B cell (primary cell): ENCODE measurements around the gene ATG7. TPM values are rescaled to one million over a fixed set of nuclear protein-coding genes. Genes with fewer than 3 reads are reported as not detected.

Experiments used
- ATAC-seq: fragments of 200-7000 bp; cut with Tn5 transposase; one replicate; pipeline ENCODE4 v1.10.0; 2021; ENCODE audit warnings: low read depth, mild to moderate bottlenecking, moderate number of reproducible peaks, moderate library complexity
- CTCF ChIA-PET: fragments of 350-600 bp; sonication (Branson Sonifier 250); formaldehyde crosslinking; loops from one replicate; lab custom pipeline; 2021; ENCODE audit warnings: antibody characterized with exemption, inconsistent platforms; lab: Charles Lee
- POLR2A ChIA-PET: fragments of 350-600 bp; sonication (Branson Sonifier 250); formaldehyde crosslinking; loops from one replicate; lab custom pipeline; 2021; ENCODE audit warnings: antibody characterized with exemption; lab: Charles Lee
- DNase-seq: peaks from one replicate; pipeline ENCODE4 v3.0.0; 2013
- H2AFZ ChIP-seq: 2 replicates; pipeline ENCODE4 v1.6.1; 2012; ENCODE audit warnings: mild to moderate bottlenecking, low read depth, low read length; ENCODE audit not compliant: insufficient read depth, poor library complexity, severe bottlenecking
- H3K27ac ChIP-seq, 2 donors: 1 replicate in 1 of 2; 2 replicates in 1 of 2; pipeline ENCODE4 v1.5.1; 2012 to 2013; ENCODE audit warnings: low read length in 2 of 2, mild to moderate bottlenecking in 2 of 2, moderate library complexity in 1 of 2
- H3K27me3 ChIP-seq, 4 experiments: fragments of 200-600 bp in 1 of 4; sonication (generic) in 1 of 4; replicated peaks in 1 of 4; 1 replicate in 2 of 4; 2 replicates in 2 of 4; pipeline versions ENCODE4 v1.6.1 to v1.7.0; 2013 to 2016; ENCODE audit warnings: low read length in 3 of 4, mild to moderate bottlenecking in 2 of 4, mixed read lengths in 1 of 4, moderate library complexity in 1 of 4; ENCODE audit not compliant: insufficient read depth in 4 of 4, control insufficient read depth in 3 of 4; ENCODE audit errors: control extremely low read depth in 1 of 4
- H3K36me3 ChIP-seq, 2 experiments: replicated peaks in 1 of 2; 1 replicate in 1 of 2; 2 replicates in 1 of 2; pipeline versions ENCODE4 v1.6.1 to v1.7.1; 2013; ENCODE audit warnings: low read length in 1 of 2; ENCODE audit not compliant: insufficient read depth in 2 of 2, control insufficient read depth in 1 of 2; ENCODE audit errors: control extremely low read depth in 1 of 2, extremely low read depth in 1 of 2
- H3K4me1 ChIP-seq, 2 donors: fragments of 200-600 bp in 1 of 2; sonication (generic) in 1 of 2; 1 replicate in 1 of 2; 2 replicates in 1 of 2; pipeline versions ENCODE4 v1.5.1 to v1.6.1; 2013 to 2017; ENCODE audit warnings: low read length in 2 of 2; ENCODE audit not compliant: control insufficient read depth in 2 of 2, insufficient read depth in 2 of 2
- H3K4me2 ChIP-seq: replicated peaks from 2 replicates; pipeline ENCODE3; 2012; ENCODE audit warnings: mild to moderate bottlenecking, low read depth, low read length; ENCODE audit not compliant: poor library complexity, severe bottlenecking
- H3K4me3 ChIP-seq, 5 experiments: fragments of 200-600 bp in 1 of 5; sonication (generic) in 1 of 5; 1 replicate in 3 of 5; 2 replicates in 2 of 5; pipeline versions ENCODE4 v1.5.1 to v1.7.0; 2011 to 2016; ENCODE audit warnings: low read length in 4 of 5, mild to moderate bottlenecking in 4 of 5, low read depth in 2 of 5, control low read depth in 1 of 5, moderate library complexity in 1 of 5; ENCODE audit not compliant: insufficient read depth in 1 of 5; ENCODE audit errors: control extremely low read depth in 1 of 5, extremely low read depth in 1 of 5
- H3K79me2 ChIP-seq: fragments of 200-600 bp; sonication (generic); one replicate; pipeline ENCODE4 v1.6.0; 2016; ENCODE audit warnings: low read length; ENCODE audit not compliant: control insufficient read depth, insufficient read depth
- H3K9ac ChIP-seq: fragments of 200-600 bp; sonication (generic); 2 replicates; pipeline ENCODE4 v1.6.1; 2017; ENCODE audit warnings: mild to moderate bottlenecking, low read length, moderate library complexity
- H3K9me3 ChIP-seq, 3 donors: one replicate each; pipeline versions ENCODE4 v1.6.1 to v1.7.1; 2013; ENCODE audit warnings: low read length in 2 of 3; ENCODE audit not compliant: control insufficient read depth in 2 of 3, insufficient read depth in 1 of 3; ENCODE audit errors: control extremely low read depth in 1 of 3
- H4K20me1 ChIP-seq: 2 replicates; pipeline ENCODE4 v1.6.0; 2012; ENCODE audit warnings: mild to moderate bottlenecking, low read length; ENCODE audit not compliant: insufficient read depth, control insufficient read depth, poor library complexity, severe bottlenecking
- H3K27ac Mint-ChIP-seq: one replicate; pipeline ENCODE4 v1.8.0; 2021; ENCODE audit warnings: mixed read lengths
- H3K27me3 Mint-ChIP-seq: one replicate; pipeline ENCODE4 v1.8.0; 2021; ENCODE audit warnings: mixed read lengths
- H3K4me1 Mint-ChIP-seq: one replicate; pipeline ENCODE4 v1.8.0; 2021; ENCODE audit warnings: mixed read lengths
- H3K4me3 Mint-ChIP-seq: one replicate; pipeline ENCODE4 v1.8.0; 2021; ENCODE audit warnings: mixed read lengths
- H3K9me3 Mint-ChIP-seq: one replicate; pipeline ENCODE4 v1.8.0; 2022; ENCODE audit warnings: mixed read lengths; ENCODE audit not compliant: insufficient read depth
- EZH2 ChIP-seq: IDR thresholded peaks from 2 replicates; pipeline ENCODE4 v1.6.1; 2012; ENCODE audit warnings: borderline replicate concordance, low read depth, mild to moderate bottlenecking, moderate library complexity, low read length; ENCODE audit not compliant: insufficient read depth, poor library complexity, severe bottlenecking
- WGBS: methylation state at CpG from one replicate; pipeline ENCODE4 v1.1.5; 2013; ENCODE audit warnings: missing lambda C conversion rate; ENCODE audit not compliant: insufficient coverage; 5-methylcytosine and 5-hydroxymethylcytosine counted together
- intact Hi-C: fragments of 100-400 bp; cut with micrococcal nuclease; formaldehyde crosslinking; loops from one replicate; pipeline ENCODE4 v1.10.0; 2022
- polyA plus RNA-seq: library from polyadenylated mRNA; depleted of rRNA; stranded (reverse); fragments of >200 nt; gene quantifications from 2 replicates; pipeline ENCODE4 v1.2.3, GENCODE V29; 2012
- total RNA-seq, 2 donors: library from RNA; stranded (reverse); fragments of 120-200 nt in 1 of 2; gene quantifications; 1 replicate in 1 of 2; 2 replicates in 1 of 2; pipeline versions ENCODE4 v1.2.3 to v1.2.4, GENCODE V29; 2013 to 2022
- TF ChIP-seq, protein P1 (sequence below): fragments of 200-600 bp; IDR thresholded peaks from one replicate; pipeline ENCODE4 v1.8.0; 2022; ENCODE audit warnings: antibody characterized with exemption, mild to moderate bottlenecking

The ATG7 gene
- total and polyA plus RNA-seq, 2 donors (not counting 1 experiment from before 2014, with no cell fraction given), result 13.9 to 66.4 TPM

GRCh38 chr3:11328196-11328945 lies 56.2 kb downstream of the ATG7 start:
- POLR2A ChIA-PET, result no interaction called here
- Histone ChIP-seq H3K27me3 (no peaks in the 10 kb centered on the region), H3K4me3 (no peak overlapping the region), H3K9me3 (no peaks in the 10 kb centered on the region), H3K36me3 (peaks cover 19 to 30% of the 10 kb centered on the region in 2 experiments), H3K27ac (no peak overlapping the region), H3K9ac (no peak overlapping the region), H3K4me1 (no peaks in the 10 kb centered on the region), H3K4me2 (no peak overlapping the region), H3K79me2 (no peaks in the 10 kb centered on the region), H4K20me1 (no peaks in the 10 kb centered on the region), H2AFZ (no peak overlapping the region)
- TF ChIP-seq, protein P1, sequence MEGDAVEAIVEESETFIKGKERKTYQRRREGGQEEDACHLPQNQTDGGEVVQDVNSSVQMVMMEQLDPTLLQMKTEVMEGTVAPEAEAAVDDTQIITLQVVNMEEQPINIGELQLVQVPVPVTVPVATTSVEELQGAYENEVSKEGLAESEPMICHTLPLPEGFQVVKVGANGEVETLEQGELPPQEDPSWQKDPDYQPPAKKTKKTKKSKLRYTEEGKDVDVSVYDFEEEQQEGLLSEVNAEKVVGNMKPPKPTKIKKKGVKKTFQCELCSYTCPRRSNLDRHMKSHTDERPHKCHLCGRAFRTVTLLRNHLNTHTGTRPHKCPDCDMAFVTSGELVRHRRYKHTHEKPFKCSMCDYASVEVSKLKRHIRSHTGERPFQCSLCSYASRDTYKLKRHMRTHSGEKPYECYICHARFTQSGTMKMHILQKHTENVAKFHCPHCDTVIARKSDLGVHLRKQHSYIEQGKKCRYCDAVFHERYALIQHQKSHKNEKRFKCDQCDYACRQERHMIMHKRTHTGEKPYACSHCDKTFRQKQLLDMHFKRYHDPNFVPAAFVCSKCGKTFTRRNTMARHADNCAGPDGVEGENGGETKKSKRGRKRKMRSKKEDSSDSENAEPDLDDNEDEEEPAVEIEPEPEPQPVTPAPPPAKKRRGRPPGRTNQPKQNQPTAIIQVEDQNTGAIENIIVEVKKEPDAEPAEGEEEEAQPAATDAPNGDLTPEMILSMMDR, result no peak
- no peak for TF ChIP-seq EZH2
- CTCF ChIA-PET, result no interaction called here
- intact Hi-C loops, result no loop called here
- H3K9me3 Mint-ChIP-seq, result no peaks in the 10 kb centered on the region
- 98% methylated on average over 4 of the region's 10 CpGs for WGBS
- ATAC-seq (no peak), DNase-seq (no peak)
- H3K27me3 Mint-ChIP-seq, result no peaks in the 10 kb centered on the region
- H3K4me3 Mint-ChIP-seq, result no peak overlapping the region
- H3K27ac Mint-ChIP-seq, result no peak overlapping the region
- no peaks in the 10 kb centered on the region for H3K4me1 Mint-ChIP-seq

DNA sequence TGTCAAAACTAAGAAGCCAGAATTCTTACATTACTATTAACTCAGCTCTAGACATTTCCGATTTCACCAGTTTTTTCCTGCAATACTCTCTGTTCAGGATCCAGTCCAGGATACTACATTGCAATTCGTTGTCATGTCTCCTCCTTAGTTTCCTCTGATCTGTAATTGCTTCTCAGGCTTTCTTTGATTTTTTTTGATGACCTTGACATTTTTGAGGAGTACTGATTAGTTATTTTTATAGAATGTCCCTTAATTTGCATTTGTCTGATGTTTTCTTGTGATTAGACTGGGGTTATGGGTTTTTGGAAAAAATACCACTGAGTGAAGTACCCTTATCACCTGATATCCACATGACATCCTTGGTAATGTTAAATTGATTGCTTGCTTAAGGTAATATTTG lies 57.6 kb downstream of the ATG7 start:
- no peak overlapping the region for H3K27ac Mint-ChIP-seq
- POLR2A ChIA-PET, result no interaction called here

More for the DNA sequence above, 57.6 kb downstream of the ATG7 start:
- H3K4me3 Mint-ChIP-seq, result no peak overlapping the region
- intact Hi-C loops, result no loop called here
- Histone ChIP-seq H3K4me1 (no peaks in the 10 kb centered on the region), H3K9ac (no peak overlapping the region), H3K9me3 (no peaks in the 10 kb centered on the region), H3K27me3 (no peaks in the 10 kb centered on the region), H3K36me3 (peaks cover 13 to 25% of the 10 kb centered on the region in 2 experiments), H3K79me2 (no peaks in the 10 kb centered on the region), H2AFZ (no peak overlapping the region), H3K4me3 (no peak overlapping the region), H4K20me1 (no peaks in the 10 kb centered on the region), H3K27ac (no peak overlapping the region), H3K4me2 (no peak overlapping the region)
- WGBS, result no CpG with 5 or more reads among the region's 2 CpGs
- no peaks in the 10 kb centered on the region for H3K4me1 Mint-ChIP-seq
- H3K9me3 Mint-ChIP-seq, result no peaks in the 10 kb centered on the region
- TF ChIP-seq, protein P1, result no peak
- no peak for TF ChIP-seq EZH2
- no peak for DNase-seq
- CTCF ChIA-PET, result interaction anchor here (1.2 to 1.7 kb wide), 2 partner anchors 93 to 269 kb away, joined by 3 to 6 read pairs; no protein-coding TSS in a partner anchor
- ATAC-seq, result no peak
- no peaks in the 10 kb centered on the region for H3K27me3 Mint-ChIP-seq
